HG03025 (cell line): ENCODE data around the gene PEPD.

ENCODE experiments used
- ATAC-seq: cut with Tn5 transposase; IDR thresholded peaks from one replicate; pipeline ENCODE4 v1.9.1; 2021; ENCODE audit warnings: mild to moderate bottlenecking, moderate library complexity; ENCODE audit not compliant: unreplicated experiment, low FRiP score

PEPD gene

DNA sequence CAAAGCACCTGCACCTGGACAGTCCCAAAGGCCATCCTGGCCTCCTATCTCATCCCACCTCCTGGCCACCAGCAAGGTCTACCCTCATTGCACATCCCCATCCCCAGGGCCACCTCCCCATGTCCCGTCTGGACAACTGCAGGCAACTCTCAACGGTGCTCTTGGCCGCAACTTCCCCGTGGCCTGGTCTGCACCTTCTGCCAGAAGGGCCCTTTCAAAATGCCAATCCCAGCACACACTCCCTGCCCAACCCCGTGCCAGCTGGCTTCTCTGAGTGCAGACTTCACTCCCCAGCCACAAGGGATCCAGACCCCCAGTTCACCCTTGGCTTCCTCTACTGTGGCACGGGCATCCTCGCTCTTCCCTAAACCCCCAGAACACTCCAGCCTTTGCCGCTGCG is 8.2 kb downstream of the PEPD start:
- no peak for ATAC-seq

GRCh38 chr19:33512580-33513137 is 8.9 kb downstream of the PEPD start:
- ATAC-seq, result no peak

DNA sequence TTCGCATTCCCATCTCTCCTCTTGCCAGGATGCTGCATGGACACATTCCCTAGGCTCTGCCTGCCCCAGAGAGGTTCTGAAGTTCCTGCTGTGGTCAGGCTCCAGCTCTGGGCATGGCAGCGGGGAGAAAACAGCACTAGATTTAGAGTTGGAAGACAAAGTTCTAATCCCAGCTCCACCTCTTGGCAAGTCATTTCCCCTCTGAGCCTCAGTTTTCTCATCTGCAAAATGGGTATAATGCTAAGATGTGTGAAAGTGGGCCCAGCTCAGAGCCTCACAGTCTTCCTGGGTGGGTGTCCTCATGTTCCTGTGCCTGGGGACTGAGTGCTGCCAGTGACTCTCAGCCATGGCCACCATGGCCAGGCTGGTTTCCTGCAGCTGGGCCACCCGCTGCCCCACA is 9.6 kb downstream of the PEPD start:
- ATAC-seq, result no peak

- ATAC-seq, result no peak
Observed at GRCh38 chr19:33511346-33511745, 10.2 kb downstream of the PEPD start.

DNA sequence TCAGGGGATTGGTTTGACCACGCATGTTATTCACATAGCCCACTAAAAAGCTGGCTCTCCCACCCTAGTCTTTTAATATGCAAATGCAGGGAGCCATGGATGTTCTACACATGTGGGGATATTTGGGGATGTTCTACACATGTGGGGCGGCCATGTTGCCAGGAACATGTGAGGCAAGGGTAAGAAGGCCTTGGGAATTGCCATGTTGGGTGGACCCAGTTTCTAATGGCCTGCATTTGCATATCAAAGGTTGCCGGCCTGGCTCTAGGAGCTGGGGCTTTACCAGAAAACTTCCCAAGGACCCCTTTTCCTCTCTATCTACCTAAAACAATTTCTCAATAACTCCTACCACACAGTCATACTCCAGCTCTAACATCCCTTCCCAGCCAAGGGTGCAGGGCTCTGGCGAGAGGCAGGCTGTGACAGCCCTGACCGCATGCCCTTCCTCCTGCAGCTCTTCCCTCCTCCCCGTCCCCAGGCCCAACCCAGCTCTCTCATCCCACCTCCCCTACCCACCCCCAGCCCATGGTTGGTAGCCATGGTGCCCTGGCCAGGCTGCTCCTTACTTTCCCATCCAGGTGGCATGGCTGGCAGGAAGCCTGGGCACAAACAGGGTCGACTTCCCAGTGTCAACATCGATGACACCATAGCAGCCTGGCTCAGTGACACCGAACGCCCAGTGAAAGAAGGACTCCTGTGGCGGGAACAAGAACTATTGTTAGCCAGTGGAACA is 11.0 kb downstream of the PEPD start:
- no peak for ATAC-seq

DNA sequence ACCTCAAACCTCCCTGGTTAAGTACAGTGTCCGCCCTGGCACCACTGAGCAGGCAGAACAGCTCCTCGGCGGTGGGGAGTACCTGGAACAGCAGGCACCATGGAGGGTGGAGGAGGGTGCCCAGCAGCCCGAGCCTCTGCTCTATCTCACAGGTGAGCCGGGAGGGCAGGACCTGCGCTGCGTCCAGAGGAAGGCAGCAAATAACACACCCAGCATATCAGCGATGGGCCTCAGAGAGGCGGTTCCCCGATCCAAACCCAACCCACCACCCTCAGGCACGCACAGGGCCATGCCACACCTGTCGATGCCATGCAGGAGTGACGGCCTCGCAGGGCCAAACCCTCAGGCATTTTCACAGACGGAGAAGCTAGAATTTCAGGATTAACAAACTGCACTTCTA is 11.8 kb downstream of the PEPD start:
- ATAC-seq, result no peak

DNA sequence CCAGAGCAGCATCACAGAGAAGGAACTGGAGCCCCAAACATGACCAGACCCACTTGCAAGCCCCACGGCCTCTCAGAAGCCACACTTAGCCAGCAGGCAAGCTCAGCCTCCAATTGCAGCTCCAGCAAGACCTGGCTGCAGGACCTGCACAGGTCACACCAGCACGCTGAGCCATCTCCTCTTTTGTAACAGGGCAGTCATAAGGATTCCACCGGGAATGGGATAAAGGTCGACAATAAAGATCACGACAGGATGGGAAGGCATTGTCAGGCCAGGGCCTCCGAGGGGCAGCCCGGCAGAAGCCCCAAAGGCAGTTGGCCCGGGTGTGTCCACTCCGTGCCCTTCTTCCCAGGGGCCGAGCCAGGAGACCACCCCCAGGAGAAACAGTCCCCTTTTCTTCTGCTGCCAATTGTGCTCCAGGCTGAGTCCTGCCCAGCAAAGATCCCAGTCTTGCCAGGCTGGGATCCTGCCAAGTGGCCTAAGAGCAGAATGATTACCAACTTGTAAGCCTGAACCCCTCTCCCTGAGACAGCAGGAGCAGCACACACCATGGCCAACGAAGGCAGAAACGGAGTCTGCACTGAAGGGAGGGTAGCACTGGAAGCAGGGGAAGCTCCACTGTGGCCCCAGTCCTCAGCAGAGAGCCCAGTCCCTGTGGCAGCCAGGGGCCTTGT is 12.5 kb downstream of the PEPD start:
- ATAC-seq, result no peak

DNA sequence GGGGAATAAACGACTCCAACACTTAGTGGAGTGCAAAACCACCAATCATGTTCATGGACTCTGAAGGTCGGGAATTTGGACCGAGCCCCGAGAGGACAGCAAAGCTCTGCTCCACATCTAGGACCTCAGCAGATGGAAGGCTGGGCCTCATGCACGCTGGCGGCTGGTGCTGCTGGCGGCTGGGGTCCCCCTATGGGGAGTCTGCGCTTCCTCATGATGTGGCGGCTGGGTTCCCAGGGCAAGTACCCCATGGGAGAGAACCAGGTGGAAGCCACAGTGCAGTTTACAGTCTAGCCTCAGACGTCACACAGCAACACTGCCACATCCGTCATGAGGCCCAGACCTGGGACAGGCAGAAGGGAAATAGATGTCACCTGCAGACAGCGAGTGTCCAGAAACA is 13.2 kb downstream of the PEPD start:
- ATAC-seq, result no peak

GRCh38 chr19:33508009-33508408 is 13.6 kb downstream of the PEPD start:
- no peak for ATAC-seq

GRCh38 chr19:33507021-33507956 is 14.3 kb downstream of the PEPD start:
- ATAC-seq, result no peak

DNA sequence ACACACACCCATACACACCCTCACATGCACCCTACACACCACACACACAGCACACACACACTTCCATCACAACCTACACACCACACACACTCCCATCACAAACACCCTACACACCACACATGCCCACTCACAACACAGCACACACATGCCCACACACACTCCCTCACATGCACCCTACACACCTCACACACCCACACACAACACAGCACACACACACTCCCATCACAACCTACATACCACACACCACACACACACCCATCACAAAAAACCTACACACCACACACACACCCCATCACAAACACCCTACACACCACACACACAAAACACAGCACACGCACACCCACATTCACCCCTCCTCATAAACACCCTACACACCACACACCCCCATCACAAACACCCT is 15.1 kb downstream of the PEPD start:
- no peak for ATAC-seq

GRCh38 chr19:33505823-33506222 is 15.8 kb downstream of the PEPD start:
- no peak for ATAC-seq

GRCh38 chr19:33505148-33505547 is 16.4 kb downstream of the PEPD start:
- ATAC-seq, result no peak

DNA sequence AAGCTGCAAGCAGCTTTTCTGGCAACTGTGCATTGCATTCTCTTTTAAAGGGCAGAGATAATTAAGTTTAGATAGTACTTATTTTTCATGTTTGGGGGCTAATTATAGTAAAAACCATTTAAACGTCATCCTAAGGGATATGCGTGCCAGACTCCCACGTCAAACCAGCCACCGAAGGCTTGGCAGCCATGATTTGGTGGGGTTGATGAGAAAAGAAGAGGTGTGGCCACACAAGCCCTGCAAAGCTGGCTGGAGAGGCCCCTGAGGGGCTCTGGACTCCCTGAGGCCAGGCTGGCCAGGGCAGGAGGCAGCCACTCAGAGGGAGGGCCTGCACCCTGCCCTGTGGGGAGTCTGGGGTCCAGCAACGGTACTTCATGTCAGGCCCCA is 17.5 kb downstream of the PEPD start:
- ATAC-seq, result no peak

DNA sequence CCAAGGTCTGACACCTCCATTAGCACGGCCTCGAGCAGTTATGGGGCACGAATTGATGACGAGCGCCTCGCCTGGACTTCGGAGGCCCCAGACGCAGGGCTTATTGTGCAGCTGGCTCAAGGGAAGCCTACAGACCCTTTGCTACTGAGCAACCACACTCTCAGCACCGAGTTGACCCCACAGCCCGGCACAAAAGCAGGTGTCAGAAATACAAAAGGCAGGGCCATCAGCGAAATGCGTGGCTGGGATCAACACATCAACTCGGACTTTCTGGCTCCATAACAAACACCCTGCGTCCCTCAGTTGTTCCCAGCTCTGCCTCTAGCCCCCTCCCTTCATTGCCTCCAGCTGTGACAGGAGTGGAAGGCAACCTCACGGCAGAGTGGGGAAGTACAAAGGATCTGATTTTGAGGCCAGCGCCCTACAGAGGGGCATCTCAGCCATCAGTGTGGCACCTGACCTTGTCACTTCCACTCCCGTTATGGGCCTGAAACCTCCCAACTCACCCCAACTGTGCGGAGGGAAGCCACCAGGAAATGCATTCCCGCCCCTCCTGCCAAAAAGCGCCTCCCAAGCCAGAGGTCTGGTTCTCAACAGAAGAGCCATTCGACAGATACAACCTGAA is 18.0 kb downstream of the PEPD start:
- no peak for ATAC-seq

- no peak for ATAC-seq
Observed at GRCh38 chr19:33503030-33503429, 18.6 kb downstream of the PEPD start.

DNA sequence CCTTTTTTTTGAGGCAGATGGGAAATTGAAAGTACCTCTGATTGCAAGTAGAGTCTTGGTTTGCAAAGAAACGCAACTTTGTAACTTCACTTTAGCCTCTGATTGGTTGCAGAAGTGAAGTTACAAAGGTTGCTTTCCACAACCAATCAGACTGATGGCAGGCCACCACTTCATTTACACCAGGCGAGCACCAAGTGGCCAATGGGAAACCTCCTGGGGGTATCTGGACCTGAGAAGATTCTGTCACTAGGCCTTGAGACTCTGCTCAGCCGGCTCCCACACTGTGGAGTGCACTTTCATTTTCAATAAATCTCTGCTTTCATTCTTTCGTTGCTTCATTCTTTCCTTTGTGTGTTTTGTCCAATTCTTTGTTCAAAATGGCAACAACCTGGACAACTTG is 19.1 kb downstream of the PEPD start:
- ATAC-seq, result no peak

- ATAC-seq, result no peak
Observed at GRCh38 chr19:33501693-33502356, 19.8 kb downstream of the PEPD start.

DNA sequence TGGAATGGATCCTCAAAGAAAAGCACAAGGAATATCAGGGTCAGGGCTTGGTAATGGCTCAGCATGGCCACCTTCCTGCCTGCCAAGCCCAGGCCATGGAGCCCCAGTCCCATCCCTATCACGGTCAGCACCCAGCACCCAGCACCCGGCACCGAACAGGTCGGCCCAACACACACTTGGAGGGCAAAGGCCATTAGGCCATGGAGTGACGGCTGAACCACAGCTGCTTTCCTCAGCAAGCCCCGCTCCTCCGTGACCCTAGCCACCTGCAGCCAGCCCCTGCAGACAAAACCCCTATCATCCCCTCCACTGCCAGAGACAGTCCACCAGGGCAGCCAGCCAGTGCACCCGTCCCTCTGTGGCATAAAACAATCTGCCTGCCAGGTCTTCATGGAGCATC is 20.6 kb downstream of the PEPD start:
- ATAC-seq, result no peak

DNA sequence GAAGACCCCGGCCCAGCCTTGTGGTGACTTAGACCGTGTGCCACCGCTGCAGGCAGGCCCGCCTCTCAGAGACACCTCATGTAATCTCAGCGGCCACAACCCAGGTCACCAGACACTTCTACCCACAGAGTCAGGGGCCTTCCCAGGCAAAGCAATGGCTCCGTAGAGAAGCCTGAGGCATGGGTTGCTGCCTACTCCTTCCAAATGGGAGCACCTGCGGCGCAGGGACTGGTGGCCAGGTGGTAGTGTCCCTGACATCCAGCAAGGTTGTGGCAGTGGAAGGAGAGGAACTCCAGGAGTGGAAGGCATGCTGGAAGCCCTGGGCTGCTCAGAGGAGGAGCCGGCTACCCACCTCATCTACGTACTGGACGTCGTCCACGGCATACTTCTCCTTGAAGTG is 21.0 kb downstream of the PEPD start:
- no peak for ATAC-seq
